ENCODE measurements around the gene ERLEC1.
"Not testable (repeated sequence)": the region's sequence is repeated elsewhere in the genome, so short reads cannot be mapped to it uniquely, and the experiment has no call there.

ERLEC1 gene

GRCh38 chr2:53785366-53785765 lies 1.5 kb upstream of the ERLEC1 start:
- no peak for DNase-seq

GRCh38 chr2:53786352-53786704 lies 516 bp upstream of the ERLEC1 start:
- peak in 2 of 3 experiments; percentile 60 to 86 for DNase-seq

GRCh38 chr2:53787614-53788289 lies 908 bp downstream of the ERLEC1 start:
- peak in 2 of 3 experiments; percentile 8 to 65 for DNase-seq

- no peak for DNase-seq
Observed at GRCh38 chr2:53793261-53793660, 6.4 kb downstream of the ERLEC1 start.

GRCh38 chr2:53793821-53794220 lies 7.0 kb downstream of the ERLEC1 start:
- no peak for DNase-seq

GRCh38 chr2:53801547-53801946 lies 14.7 kb downstream of the ERLEC1 start:
- no peak for DNase-seq

- no peak for DNase-seq
Observed at GRCh38 chr2:53802617-53803151, 15.8 kb downstream of the ERLEC1 start.

- no peak for DNase-seq
Observed at GRCh38 chr2:53811601-53812000, 24.8 kb downstream of the ERLEC1 start.

GRCh38 chr2:53813151-53813550 lies 26.3 kb downstream of the ERLEC1 start:
- DNase-seq = no peak

- DNase-seq = no peak
Observed at GRCh38 chr2:53818854-53819435, 32.1 kb downstream of the ERLEC1 start.

GRCh38 chr2:53819634-53820033 lies 32.8 kb downstream of the ERLEC1 start:
- DNase-seq = no peak

- no peak for DNase-seq
Observed at GRCh38 chr2:53820048-53820447, 33.2 kb downstream of the ERLEC1 start.

GRCh38 chr2:53820711-53821110 lies 33.9 kb downstream of the ERLEC1 start:
- DNase-seq = no peak

GRCh38 chr2:53821810-53822209 lies 35.0 kb downstream of the ERLEC1 start:
- no peak for DNase-seq

- DNase-seq = peak in 1 of 3 experiments; percentile 9
Observed at GRCh38 chr2:53823639-53824038, 36.8 kb downstream of the ERLEC1 start.

GRCh38 chr2:53826030-53826410 lies 39.2 kb downstream of the ERLEC1 start:
- no peak for DNase-seq

- DNase-seq = no peak
Observed at GRCh38 chr2:53826587-53827397, 39.9 kb downstream of the ERLEC1 start.

GRCh38 chr2:53827398-53828175 lies 40.7 kb downstream of the ERLEC1 start:
- no peak for DNase-seq

- no peak for DNase-seq
Observed at GRCh38 chr2:53828331-53828730, 41.5 kb downstream of the ERLEC1 start.

GRCh38 chr2:53829273-53829979 lies 42.6 kb downstream of the ERLEC1 start:
- peak in 2 of 3 experiments; percentile 56 to 82 for DNase-seq

GRCh38 chr2:53829980-53830290 lies 43.1 kb downstream of the ERLEC1 start:
- not testable (repeated sequence) for DNase-seq

GRCh38 chr2:53840580-53840979 lies 53.7 kb downstream of the ERLEC1 start:
- DNase-seq = no peak
